Measurements from ENCODE around the gene HEPN1. TPM values are rescaled to one million over a fixed set of nuclear protein-coding genes. Genes with fewer than 3 reads are reported as not detected.

The HEPN1 gene
- total and polyA plus RNA-seq, 10 of the 15 experiments (the other 5 are each of a cell fraction or from before 2014, with no cell fraction given), result not detected

DNA sequence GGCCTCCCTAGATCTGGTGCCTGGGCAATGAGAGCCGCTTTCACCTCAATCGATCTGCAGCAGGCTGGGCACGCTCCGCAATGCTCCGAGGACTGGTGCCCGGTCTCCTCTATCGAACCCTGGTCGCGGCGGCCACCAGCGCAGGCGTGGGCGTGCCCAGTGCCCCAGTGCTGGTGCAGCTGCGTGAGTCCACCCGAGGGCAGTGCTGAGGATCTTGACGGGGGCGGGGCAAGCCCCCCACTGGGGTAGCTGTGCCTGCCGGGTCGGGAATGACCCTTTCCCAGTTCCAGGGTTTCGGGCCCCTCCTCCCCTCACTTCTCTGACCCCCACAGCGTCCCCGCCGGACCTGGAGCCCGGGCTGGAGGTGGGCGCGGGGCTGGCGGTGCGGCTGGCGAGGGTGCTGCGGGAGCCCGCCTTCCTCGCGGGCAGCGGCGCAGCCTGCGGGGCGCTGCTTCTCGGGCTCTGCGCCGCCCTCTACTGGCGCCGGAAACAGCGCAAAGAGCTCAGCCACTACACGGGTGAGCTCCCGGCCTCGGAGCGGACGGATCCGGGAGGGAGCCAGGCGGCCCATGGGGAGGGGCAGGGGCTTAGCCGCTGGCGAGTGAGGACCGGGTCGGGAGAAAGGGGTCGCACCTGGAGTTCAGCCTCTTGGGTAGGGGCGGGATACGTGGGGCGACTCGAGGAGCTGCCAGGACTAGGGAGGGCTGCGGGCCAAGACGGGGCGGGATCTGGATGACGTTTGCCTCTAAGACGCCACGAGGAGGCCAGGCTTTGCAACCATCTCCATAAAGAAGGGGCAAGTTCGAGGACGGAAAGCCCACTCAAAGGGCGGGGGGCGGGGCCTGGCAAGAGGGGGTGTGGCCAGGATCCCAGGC, 42.9 kb upstream of the HEPN1 start (continued):
- TF ChIP-seq, protein P1, sequence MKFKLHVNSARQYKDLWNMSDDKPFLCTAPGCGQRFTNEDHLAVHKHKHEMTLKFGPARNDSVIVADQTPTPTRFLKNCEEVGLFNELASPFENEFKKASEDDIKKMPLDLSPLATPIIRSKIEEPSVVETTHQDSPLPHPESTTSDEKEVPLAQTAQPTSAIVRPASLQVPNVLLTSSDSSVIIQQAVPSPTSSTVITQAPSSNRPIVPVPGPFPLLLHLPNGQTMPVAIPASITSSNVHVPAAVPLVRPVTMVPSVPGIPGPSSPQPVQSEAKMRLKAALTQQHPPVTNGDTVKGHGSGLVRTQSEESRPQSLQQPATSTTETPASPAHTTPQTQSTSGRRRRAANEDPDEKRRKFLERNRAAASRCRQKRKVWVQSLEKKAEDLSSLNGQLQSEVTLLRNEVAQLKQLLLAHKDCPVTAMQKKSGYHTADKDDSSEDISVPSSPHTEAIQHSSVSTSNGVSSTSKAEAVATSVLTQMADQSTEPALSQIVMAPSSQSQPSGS (IDR thresholded peaks at IDR 0.05; ENCODE audit: low read length), result no peak
- TF ChIP-seq NFIC (IDR thresholded peaks at IDR 0.05; ENCODE audit: low read depth, low read length) (no peak), SREBF1 (IDR thresholded peaks at IDR 0.05; ENCODE audit: low read length) (no peak), POLR2A (IDR thresholded peaks at IDR 0.05; ENCODE audit: low read depth, low read length) (peak; percentile 65), ZBTB33 (IDR thresholded peaks at IDR 0.05) (no peak), POLR2AphosphoS2 (IDR thresholded peaks at IDR 0.05; ENCODE audit: low read depth, low read length) (no peak), KAT2A (conservative IDR thresholded peaks at IDR 0.05; ENCODE audit: control insufficient read depth, low read depth, low read length) (no peak), SIN3A (IDR thresholded peaks at IDR 0.05; ENCODE audit: low read depth, low read length) (no peak), CBFB (IDR thresholded peaks at IDR 0.05; ENCODE audit: low read depth) (no peak), CREM (IDR thresholded peaks at IDR 0.05; ENCODE audit: low read depth) (no peak), HDAC2 (IDR thresholded peaks at IDR 0.05) (no peak), EGR1 (IDR thresholded peaks at IDR 0.05; ENCODE audit: borderline replicate concordance in 1 of 2, low read depth in 2 of 2, low read length in 2 of 2) (no peak), MTA2 (IDR thresholded peaks at IDR 0.05; ENCODE audit: low read depth) (no peak), CHD2 (IDR thresholded peaks at IDR 0.05; ENCODE audit: borderline replicate concordance, low read depth, low read length) (0 out of 2 replicates have a peak, but pooled peaks have one; percentile 20), PAX8 (IDR thresholded peaks at IDR 0.05) (no peak), IKZF1 (conservative IDR thresholded peaks at IDR 0.05) (peak; percentile 67), YY1 (IDR thresholded peaks at IDR 0.05; ENCODE audit: low read depth, low read length) (no peak), ATF7 (IDR thresholded peaks at IDR 0.05; ENCODE audit: low read depth) (no peak), SIX5 (IDR thresholded peaks at IDR 0.05; ENCODE audit: low read depth, low read length, severe bottlenecking) (no peak), CBX3 (IDR thresholded peaks at IDR 0.05; ENCODE audit: borderline replicate concordance, low read depth) (no peak), ASH2L (IDR thresholded peaks at IDR 0.05; ENCODE audit: borderline replicate concordance, low read depth) (no peak), NBN (IDR thresholded peaks at IDR 0.05) (no peak), SMC3 (IDR thresholded peaks at IDR 0.05; ENCODE audit: borderline replicate concordance, low read length) (peak; percentile 33; the same call in 1 of the 2 replicates)

All from GM12878 (cell line).